Measurements from ENCODE around the gene FEM1A.

DNA sequence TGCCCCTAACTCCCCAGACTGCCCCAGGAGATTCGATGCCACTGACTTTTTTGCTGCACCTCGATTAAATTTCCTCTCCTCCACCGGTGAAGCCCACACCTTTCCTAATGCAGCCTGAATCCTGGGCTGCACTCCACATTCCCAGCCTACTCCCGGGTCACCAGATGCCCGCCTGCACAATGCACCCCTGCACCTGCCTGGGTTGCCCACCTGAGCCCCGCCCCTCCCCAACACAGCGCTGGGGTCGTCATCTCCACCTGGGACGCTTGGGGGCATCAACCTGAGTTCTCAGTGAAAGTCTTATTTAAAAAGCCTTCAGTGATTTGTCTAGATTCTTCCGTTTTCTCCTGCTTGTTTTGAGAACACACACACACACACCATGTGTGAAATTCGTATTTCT, 43.3 kb upstream of the FEM1A start:
- TF ChIP-seq, protein P1, sequence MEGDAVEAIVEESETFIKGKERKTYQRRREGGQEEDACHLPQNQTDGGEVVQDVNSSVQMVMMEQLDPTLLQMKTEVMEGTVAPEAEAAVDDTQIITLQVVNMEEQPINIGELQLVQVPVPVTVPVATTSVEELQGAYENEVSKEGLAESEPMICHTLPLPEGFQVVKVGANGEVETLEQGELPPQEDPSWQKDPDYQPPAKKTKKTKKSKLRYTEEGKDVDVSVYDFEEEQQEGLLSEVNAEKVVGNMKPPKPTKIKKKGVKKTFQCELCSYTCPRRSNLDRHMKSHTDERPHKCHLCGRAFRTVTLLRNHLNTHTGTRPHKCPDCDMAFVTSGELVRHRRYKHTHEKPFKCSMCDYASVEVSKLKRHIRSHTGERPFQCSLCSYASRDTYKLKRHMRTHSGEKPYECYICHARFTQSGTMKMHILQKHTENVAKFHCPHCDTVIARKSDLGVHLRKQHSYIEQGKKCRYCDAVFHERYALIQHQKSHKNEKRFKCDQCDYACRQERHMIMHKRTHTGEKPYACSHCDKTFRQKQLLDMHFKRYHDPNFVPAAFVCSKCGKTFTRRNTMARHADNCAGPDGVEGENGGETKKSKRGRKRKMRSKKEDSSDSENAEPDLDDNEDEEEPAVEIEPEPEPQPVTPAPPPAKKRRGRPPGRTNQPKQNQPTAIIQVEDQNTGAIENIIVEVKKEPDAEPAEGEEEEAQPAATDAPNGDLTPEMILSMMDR (IDR thresholded peaks at IDR 0.05): no peak
- TF ChIP-seq EZH2 (IDR thresholded peaks at IDR 0.05; ENCODE audit: borderline replicate concordance, insufficient read depth, low read depth, low read length, poor library complexity, severe bottlenecking): no peak
